ENCODE data around the gene BANF2. TPM values are rescaled to one million over a fixed set of nuclear protein-coding genes. Genes with fewer than 3 reads are reported as not detected.
"Not testable (repeated sequence)": the region's sequence is repeated elsewhere in the genome, so short reads cannot be mapped to it uniquely, and the experiment has no call there.

BANF2 gene
- total RNA-seq, 1 experiment from 2014 or later: not detected

DNA sequence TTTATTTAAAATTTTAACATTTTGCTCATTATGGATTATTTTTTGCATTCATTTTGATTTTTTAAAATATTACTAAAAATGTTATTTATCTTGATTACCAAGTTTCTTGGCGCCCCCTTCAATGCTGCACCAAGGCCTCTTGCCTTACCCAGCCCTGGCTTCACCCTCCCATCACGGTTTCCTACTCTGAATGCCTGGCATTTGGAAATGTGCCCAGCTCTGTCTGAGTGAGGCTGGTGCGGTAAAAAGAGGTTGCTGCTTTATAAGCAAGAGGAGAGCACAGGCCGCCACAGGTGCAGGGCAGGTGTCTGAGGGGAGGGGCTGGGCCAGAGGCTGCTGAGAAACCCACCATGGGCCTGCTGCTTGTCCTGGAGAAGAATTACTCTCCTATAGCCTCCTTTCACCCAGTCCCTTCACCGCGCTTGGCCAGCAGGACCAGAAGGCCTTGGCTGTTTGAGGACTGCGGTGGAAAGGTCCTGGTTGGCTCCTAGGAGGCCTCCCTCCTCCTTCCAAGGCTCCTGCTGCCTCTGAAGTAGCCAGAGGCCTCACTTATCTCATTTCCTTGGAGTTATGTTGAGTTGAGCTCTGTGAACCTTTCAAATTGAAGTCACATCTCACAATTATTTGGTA lies 62.6 kb downstream of the BANF2 start:
- no peak for DNase-seq (ENCODE audit: low read depth)

DNA sequence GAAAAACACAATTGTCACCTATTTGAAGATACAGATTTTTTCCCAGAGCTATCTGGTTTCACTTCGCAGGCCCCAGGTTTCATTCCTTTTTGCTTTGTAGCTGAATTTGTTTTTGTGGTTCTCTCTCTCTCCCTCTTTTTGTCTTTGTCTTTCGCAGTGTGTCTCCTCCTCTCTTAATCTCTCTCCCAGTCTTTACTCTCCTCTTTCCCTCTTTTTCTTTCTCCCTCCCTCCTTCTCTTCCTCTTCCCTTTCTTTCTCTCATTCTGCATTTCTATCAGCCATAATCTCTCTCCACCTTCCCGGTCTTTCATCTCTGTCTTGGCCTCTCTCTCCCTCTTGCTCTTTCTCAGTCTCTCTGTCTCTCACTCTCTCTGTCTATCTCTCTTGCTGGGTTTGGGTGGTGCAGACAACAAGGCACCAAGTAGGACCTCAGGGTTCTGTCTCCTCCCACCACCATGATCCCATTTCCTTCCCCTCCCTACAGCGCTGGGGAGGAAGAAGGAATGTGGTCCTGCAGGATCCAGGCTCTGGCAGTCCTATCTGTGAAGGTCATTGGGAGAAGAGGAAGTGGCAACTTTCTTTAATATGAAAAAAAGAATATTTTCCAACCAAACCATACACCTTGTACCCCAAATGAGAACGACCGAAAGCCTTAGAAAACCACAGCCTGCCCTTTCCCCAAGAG lies 63.2 kb downstream of the BANF2 start:
- DNase-seq (ENCODE audit: low read depth): no peak

DNA sequence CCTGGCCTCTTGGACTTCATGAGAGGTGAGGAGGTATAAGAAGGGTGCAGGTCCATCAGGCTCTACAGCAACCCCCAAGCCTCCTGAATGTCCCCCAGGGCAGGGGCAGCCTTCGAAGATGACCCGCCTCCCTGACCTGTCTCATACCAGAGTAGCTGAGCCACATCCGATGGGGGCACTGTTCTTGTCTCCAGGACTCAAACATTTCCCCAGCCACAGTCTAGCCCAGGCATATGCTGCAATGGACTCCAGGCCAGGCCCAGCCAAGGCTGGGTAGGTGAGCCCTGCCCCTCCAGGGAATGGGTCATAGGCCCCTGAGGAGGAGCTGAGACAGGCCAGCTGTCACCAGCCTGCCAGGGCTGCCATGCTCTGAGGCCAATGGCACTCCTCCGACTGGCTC lies 65.3 kb downstream of the BANF2 start:
- no peak for DNase-seq (ENCODE audit: low read depth)

DNA sequence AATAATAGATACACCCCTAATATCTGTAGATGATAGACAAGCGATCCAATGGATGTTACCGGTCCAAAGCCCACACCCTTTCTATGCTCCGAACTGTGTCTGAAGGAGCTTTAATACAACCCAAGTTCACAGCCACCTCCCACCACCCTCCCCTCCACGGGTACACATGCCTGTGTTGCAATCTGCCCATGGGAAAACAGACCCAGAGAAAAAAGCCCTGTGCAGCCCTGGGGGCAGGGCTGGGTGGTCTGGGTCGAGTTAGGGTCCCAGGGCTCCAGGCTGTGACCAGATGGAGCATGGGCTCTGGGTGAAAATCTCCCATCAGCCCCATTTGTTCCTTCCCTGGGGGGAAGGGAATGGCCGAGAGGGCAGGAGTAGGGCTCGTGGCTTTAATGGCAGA lies 65.8 kb downstream of the BANF2 start:
- DNase-seq (ENCODE audit: low read depth): no peak

DNA sequence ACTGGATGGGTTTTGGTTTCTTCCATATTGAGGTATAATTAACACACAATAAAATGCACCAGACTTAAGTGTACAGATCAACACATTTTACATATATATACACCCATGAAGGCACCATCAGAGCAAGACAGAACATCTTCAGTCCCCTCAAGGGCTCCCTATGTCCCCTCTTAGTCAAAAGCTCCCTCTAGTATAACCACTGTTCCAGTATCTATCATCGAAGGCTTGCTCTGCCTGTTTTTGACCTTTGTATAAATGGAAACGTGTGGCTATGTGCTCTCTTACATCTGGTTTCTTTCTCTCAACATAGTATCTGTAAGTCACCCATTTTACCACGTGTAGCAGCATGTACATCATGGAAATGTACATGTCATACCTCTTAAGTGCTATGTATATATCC lies 66.5 kb downstream of the BANF2 start:
- DNase-seq (ENCODE audit: low read depth): no peak

DNA sequence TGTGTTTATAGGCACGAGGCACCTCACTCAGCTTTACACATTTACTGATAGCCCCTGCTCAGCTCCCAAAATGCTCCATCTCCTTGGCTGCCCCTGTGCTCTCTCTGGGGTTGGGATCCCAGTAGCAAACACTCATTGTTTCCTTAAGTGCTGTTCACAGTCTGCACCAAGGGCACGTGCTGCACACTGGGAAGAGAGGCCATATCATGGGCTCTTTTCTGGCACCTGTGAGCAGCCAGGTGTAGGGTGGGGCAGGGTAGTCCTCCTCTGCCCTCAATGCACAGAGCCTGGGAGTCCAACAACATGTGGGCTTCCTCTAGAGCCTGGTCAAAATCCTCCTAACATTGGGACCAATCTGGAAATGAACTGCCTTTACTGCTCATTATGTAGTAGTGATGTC lies 67.9 kb downstream of the BANF2 start:
- no peak for DNase-seq (ENCODE audit: low read depth)

DNA sequence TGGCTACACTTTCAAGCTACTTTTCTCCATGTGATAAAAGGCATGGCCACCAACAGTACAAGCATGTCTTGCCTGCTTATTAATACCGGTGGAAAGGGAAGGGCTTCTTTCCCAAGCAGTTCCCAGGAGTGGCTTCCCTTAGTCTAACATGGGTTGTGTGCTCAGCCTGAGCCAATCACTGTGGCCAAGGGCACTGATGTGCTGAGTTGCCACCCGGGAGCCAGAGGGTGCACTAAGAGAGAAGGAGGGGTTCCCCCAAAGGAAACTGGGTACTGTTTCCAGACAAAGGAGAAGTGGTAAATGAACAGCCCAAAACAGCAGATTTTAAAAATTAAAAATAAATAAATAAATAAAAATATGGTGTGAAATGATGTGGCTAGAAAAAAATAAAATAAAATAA lies 68.5 kb downstream of the BANF2 start:
- peak; percentile 15 for DNase-seq (ENCODE audit: low read depth)

DNA sequence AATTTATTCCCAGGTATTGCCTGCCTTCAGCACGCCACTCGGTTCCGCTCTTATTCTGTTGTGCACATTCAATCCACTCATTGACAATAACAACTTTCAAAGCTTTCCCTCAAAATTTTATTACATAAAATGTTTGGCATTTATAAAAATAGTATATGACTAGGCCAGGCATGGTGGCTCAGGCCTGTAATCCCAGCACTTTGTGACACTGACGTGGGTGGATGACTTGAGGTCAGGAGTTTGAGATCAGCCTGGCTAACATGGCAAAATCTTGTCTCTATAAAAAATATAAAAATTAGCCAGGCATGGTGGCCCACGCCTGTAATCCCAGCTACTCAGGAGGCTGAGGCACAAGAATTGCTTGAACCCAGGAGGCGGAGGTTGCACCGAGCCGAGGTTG lies 70.0 kb downstream of the BANF2 start:
- not testable (repeated sequence) for DNase-seq (ENCODE audit: low read depth)

DNA sequence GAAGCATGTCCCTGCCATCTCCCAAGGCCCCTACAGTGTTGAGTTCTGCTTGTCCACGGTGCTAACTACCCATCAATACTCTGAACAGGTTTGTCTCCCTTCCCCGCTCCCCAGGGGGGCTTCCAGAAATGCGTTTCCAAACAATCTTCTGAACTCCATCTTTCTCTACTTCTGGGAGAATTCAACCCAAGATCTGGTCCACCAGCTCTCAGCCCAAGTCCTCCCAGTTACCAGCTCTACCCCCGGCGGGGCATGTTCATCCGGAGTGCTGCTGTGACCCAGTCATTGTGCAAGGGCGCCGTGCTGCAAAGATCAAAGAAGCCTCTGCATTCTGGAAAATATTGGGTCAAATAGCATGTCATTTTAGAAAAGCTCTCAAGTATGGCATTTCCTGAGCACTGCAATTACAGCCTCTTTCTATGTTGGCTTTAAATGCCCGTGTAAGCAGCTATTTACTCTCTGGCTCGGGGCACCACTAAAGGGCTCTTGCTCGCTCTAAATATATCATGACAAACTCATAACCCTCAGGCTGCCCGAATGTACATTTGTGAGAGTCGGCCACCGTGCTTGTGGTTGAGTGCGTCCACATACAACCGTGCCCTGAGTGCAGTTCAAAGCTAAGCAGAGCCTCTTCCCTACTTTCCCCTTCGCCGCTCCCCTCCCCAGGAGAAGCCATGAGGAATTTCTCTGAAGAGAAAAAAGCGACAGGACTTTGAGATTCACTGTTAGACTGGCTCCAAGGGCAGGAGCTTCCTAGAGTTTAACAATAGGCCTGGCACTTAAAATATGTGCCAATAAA lies 71.6 kb downstream of the BANF2 start:
- no peak for DNase-seq (ENCODE audit: low read depth)

DNA sequence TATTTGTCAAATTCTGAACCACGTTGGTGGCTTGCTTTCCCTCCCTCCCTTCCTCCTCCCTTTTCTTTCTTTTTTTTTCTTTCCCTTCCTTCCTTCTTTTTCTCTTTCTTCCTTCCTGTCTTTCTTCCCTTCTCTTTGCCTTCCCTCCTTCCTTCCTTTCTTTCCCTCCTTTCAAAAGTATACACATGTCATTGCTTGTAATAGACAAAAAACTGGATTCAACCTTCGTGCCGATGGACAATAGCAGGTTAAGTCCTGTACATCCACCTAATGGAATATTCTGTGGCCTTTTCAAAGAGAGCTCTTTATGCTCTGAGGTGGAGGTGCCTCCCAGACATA lies 72.2 kb downstream of the BANF2 start:
- no peak for DNase-seq (ENCODE audit: low read depth)

DNA sequence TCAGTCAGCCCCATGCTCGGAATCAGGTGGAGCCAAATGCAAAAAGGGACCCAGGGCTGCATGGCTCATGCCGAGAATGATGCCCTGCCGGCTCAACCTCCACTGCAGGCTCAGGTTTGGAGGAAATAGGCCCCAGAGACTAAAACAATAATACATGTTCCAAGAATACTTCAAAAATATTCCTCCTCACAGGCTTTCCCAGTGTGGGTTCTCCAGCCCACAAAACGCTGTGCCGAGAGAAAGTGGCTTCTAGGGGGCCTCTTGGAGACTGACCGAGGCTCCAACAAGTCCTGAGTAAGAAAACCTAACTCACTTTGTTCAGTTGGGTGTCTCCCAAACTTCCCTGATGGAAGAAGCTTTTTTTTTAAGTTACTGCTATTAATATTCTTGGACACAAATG lies 73.9 kb downstream of the BANF2 start:
- no peak for DNase-seq (ENCODE audit: low read depth)

DNA sequence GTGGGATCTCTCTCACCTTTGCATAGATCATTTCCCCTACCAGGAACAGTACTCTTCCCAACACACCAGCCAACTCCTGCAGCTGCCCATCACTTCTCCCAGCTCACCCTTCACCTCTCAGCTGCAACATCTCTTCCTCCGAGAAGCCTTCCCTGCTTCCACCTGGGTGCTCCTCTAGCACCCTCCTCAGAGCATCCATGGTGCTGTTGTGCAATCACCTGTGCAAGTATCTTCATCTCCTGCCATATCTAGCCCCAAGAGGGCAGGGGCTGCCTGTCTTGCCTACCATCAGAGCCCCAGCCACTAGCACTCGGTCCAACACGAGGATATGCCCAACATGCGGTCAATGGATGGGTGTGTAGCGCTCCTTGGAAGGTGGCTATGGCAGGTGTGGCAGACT lies 75.8 kb downstream of the BANF2 start:
- DNase-seq (ENCODE audit: low read depth): no peak

DNA sequence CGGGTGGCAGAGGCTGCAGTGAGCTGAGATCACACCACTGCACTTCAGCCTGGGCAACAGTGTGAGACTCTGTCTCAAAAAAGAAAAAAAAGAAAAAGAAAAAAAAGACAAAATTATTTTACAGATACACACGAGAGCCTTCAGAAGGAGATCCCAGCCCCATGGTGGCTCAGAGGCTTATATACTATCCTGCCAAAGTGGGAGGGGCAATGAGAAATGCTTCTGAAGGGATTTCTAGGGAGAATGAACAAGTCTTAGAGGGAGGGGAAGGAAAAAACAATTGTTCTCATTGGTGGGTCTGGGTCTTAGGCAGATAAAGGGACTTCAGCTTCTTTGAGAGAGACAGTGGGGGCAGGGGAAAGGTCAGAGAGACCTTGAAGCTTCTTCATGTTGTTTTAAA lies 76.8 kb downstream of the BANF2 start:
- DNase-seq (ENCODE audit: low read depth): no peak

DNA sequence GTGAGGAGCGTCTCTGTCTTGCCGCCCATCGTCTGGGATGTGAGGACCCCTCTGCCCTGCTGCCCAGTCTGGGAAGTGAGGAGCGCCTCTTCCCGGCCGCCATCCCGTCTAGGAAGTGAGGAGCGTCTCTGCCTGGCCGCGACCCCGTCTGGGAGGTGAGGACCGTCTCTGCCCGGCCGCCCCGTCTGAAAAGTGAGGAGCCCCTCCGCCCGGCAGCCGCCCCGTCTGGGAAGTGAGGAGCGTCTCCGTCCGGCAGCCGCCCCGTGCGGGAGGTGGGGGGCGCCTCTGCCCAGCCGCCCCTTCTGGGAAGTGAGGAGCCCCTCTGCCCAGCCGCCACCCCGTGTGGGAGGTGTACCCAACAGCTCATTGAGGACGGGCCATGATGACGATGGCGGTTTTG lies 79.2 kb downstream of the BANF2 start:
- DNase-seq (ENCODE audit: low read depth): not testable (repeated sequence)

DNA sequence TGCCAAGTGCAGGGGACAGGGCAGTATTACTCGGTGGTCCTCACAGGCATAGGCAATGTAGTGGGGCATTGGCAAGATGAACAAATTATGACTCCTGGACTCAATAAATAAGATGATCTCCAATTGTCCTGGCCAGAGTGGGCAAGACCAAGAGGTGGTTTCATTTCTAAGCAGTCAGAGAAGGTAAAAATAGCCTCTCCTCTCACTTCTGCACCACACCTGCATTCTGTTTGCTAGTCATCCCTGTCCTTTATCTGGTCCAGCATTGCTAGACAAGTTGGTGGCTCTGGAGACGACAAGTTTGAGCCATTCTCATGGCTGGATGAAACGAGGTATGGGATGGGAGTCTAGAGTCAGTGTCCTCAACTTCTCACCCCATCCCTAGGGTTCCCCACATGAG lies 83.0 kb downstream of the BANF2 start:
- DNase-seq (ENCODE audit: low read depth): no peak

DNA sequence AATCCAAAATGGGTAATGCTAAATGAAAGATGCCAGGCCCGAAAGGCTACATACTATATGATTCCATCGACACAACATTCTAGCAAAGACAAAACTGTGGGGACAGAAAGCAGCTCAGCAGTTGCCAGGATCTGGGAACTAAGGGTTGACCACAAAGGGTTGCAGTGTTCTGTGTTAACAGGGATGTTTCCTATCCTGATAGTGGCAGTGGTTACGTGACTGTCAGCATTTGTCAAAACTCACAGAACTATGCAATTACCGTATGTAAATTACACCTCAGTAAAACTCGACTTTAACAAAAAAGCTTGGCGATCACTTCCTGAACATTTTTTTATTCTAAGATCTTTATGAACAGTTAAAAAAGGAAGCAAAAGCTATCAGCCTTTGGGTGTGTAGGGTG lies 83.9 kb downstream of the BANF2 start:
- no peak for DNase-seq (ENCODE audit: low read depth)

DNA sequence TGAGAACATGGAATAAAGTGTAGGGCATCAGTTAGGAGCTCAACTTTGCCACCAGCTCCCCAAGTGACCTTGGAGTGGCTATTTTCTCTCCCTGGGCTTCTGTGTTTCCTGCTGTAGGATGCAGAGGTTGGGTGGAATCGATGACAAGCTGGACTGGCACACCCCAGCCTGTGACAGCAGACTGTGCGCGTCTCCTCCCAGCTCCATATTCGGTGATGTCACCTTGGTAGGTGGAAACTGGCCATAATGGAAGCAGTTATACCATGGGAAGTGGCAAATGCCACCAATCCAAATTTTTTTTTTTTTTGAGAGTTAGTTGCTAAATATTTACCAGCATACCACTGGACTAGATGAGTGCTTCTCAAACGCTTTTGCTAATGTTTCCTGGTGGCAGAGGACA lies 85.2 kb downstream of the BANF2 start:
- DNase-seq (ENCODE audit: low read depth): no peak

Other genes starting within 250 kb of the BANF2 start
- 4.7 and 6.6 TPM in 2 replicates for gene BFSP1, start 168.6 kb upstream of the BANF2 start, total RNA-seq (2014; rRNA removed)
- 218 and 254 TPM in 2 replicates for gene DSTN, start 129.9 kb upstream of the BANF2 start, total RNA-seq (2014; rRNA removed)
- gene RRBP1, start 17.7 kb upstream of the BANF2 start, total RNA-seq (2014; rRNA removed): 154 and 160 TPM in 2 replicates